ENCODE results near the gene LLPH. TPM values are rescaled to one million over a fixed set of nuclear protein-coding genes. Genes with fewer than 3 reads are reported as not detected.
A peak's percentile ranks its signal among the peaks of the same experiment; 100 is the strongest.

LLPH gene
- total RNA-seq, 1 donor from 2014 or later: 21.4 TPM

GRCh38 chr12:66108386-66108785 is 22.2 kb downstream of the LLPH start:
- ATAC-seq (no peak), DNase-seq (ENCODE audit: low spot score) (no peak)
- intact Hi-C loops (cut with DNase I): no loop called here

- DNase-seq (ENCODE audit: low spot score): no peak
- peak; percentile 89 for ATAC-seq
- intact Hi-C loops (cut with DNase I): no loop called here
These were observed 23.1 kb downstream of the LLPH start for GRCh38 chr12:66107451-66107915.

GRCh38 chr12:66103016-66103913 is 27.3 kb downstream of the LLPH start:
- DNase-seq (ENCODE audit: low spot score) (no peak), ATAC-seq (no peak)
- intact Hi-C loops (cut with DNase I): no loop called here

GRCh38 chr12:66092559-66093269 is 37.8 kb downstream of the LLPH start:
- intact Hi-C loops (cut with DNase I): no loop called here
- ATAC-seq: no peak
- no peak for DNase-seq (ENCODE audit: low spot score)

- intact Hi-C loops (cut with DNase I): no loop called here
- ATAC-seq (no peak), DNase-seq (ENCODE audit: low spot score) (no peak)
These were observed 40.4 kb downstream of the LLPH start for GRCh38 chr12:66090157-66090556.

- peak; percentile 84 for DNase-seq (ENCODE audit: low spot score)
- ATAC-seq: peak; percentile 74
- intact Hi-C loops (cut with DNase I): no loop called here
These were observed 43.1 kb downstream of the LLPH start for GRCh38 chr12:66087365-66087943.

- intact Hi-C loops (cut with DNase I): no loop called here
- no peak for DNase-seq (ENCODE audit: low spot score)
- no peak for ATAC-seq
These were observed 44.6 kb downstream of the LLPH start for GRCh38 chr12:66085998-66086397.

- intact Hi-C loops (cut with DNase I): no loop called here
- ATAC-seq: no peak
- DNase-seq (ENCODE audit: low spot score): no peak
These were observed 45.3 kb downstream of the LLPH start for GRCh38 chr12:66085213-66085612.

GRCh38 chr12:66083766-66084165 is 46.8 kb downstream of the LLPH start:
- intact Hi-C loops (cut with DNase I): no loop called here
- ATAC-seq (no peak), DNase-seq (ENCODE audit: low spot score) (no peak)

GRCh38 chr12:66082744-66083143 is 47.8 kb downstream of the LLPH start:
- ATAC-seq (no peak), DNase-seq (ENCODE audit: low spot score) (no peak)
- intact Hi-C loops (cut with DNase I): no loop called here

- ATAC-seq (no peak), DNase-seq (ENCODE audit: low spot score) (no peak)
- intact Hi-C loops (cut with DNase I): no loop called here
These were observed 49.8 kb downstream of the LLPH start for GRCh38 chr12:66080791-66081190.

GRCh38 chr12:66077542-66077941 is 53.0 kb downstream of the LLPH start:
- DNase-seq (ENCODE audit: low spot score) (no peak), ATAC-seq (no peak)
- intact Hi-C loops (cut with DNase I): no loop called here

- intact Hi-C loops (cut with DNase I): no loop called here
- ATAC-seq (no peak), DNase-seq (ENCODE audit: low spot score) (no peak)
These were observed 56.0 kb downstream of the LLPH start for GRCh38 chr12:66074561-66074960.

- intact Hi-C loops (cut with DNase I): no loop called here
- ATAC-seq (no peak), DNase-seq (ENCODE audit: low spot score) (no peak)
These were observed 58.0 kb downstream of the LLPH start for GRCh38 chr12:66072566-66072965.

- intact Hi-C loops (cut with DNase I): no loop called here
- no peak for DNase-seq (ENCODE audit: low spot score)
- ATAC-seq: no peak
These were observed 58.4 kb downstream of the LLPH start for GRCh38 chr12:66072135-66072534.

GRCh38 chr12:66071549-66071948 is 59.0 kb downstream of the LLPH start:
- ATAC-seq: no peak
- no peak for DNase-seq (ENCODE audit: low spot score)
- intact Hi-C loops (cut with DNase I): no loop called here

GRCh38 chr12:66070378-66071120 is 60.0 kb downstream of the LLPH start:
- intact Hi-C loops (cut with DNase I): no loop called here
- no peak for DNase-seq (ENCODE audit: low spot score)
- ATAC-seq: no peak

GRCh38 chr12:66066929-66067523 is 63.5 kb downstream of the LLPH start:
- intact Hi-C loops (cut with DNase I): no loop called here
- no peak for DNase-seq (ENCODE audit: low spot score)
- no peak for ATAC-seq

All from sciatic nerve (tissue), 2 donors.